ENCODE results near the gene DKC1. TPM values are rescaled to one million over a fixed set of nuclear protein-coding genes. Genes with fewer than 3 reads are reported as not detected.
A peak's percentile ranks its signal among the peaks of the same experiment; 100 is the strongest.

Gene DKC1
- total RNA-seq, 1 experiment from 2014 or later: 153 TPM

- DNase-seq (ENCODE audit: extremely low read depth, low read depth): no peak
These were observed 23.1 kb downstream of the DKC1 start for GRCh38 chrX:154785716-154786115.

- no peak for DNase-seq (ENCODE audit: extremely low read depth, low read depth)
These were observed 28.8 kb downstream of the DKC1 start for GRCh38 chrX:154791467-154791866.

- DNase-seq (ENCODE audit: extremely low read depth, low read depth): no peak
These were observed 29.3 kb downstream of the DKC1 start for GRCh38 chrX:154791939-154792338.

GRCh38 chrX:154793084-154793795, 30.6 kb downstream of the DKC1 start:
- DNase-seq (ENCODE audit: extremely low read depth, low read depth): no peak

- no peak for DNase-seq (ENCODE audit: extremely low read depth, low read depth)
These were observed 32.4 kb downstream of the DKC1 start for GRCh38 chrX:154795016-154795415.

- no peak for DNase-seq (ENCODE audit: extremely low read depth, low read depth)
These were observed 34.3 kb downstream of the DKC1 start for GRCh38 chrX:154797006-154797405.

- DNase-seq (ENCODE audit: extremely low read depth, low read depth): no peak
These were observed 37.1 kb downstream of the DKC1 start for GRCh38 chrX:154799556-154800348.

- DNase-seq (ENCODE audit: extremely low read depth, low read depth): no peak
These were observed 38.0 kb downstream of the DKC1 start for GRCh38 chrX:154800478-154801210.

- no peak for DNase-seq (ENCODE audit: extremely low read depth, low read depth)
These were observed 40.3 kb downstream of the DKC1 start for GRCh38 chrX:154802947-154803346.

- no peak for DNase-seq (ENCODE audit: extremely low read depth, low read depth)
These were observed 41.7 kb downstream of the DKC1 start for GRCh38 chrX:154804261-154804956.

GRCh38 chrX:154804957-154805695, 42.5 kb downstream of the DKC1 start, which contains the start of gene MPP1:
TSS of gene MPP1 (minus strand) at chrX:154805485. CDS start at chrX:154805373, 112 bp downstream.
- DNase-seq (ENCODE audit: extremely low read depth, low read depth): peak; percentile 65

GRCh38 chrX:154805696-154806091, 43.0 kb downstream of the DKC1 start:
- DNase-seq (ENCODE audit: extremely low read depth, low read depth): no peak

GRCh38 chrX:154806837-154807501, 44.3 kb downstream of the DKC1 start:
- DNase-seq (ENCODE audit: extremely low read depth, low read depth): no peak

- DNase-seq (ENCODE audit: extremely low read depth, low read depth): no peak
These were observed 47.4 kb downstream of the DKC1 start for GRCh38 chrX:154809939-154810665.

GRCh38 chrX:154812341-154813101, 49.9 kb downstream of the DKC1 start:
- no peak for DNase-seq (ENCODE audit: extremely low read depth, low read depth)

GRCh38 chrX:154813801-154814200, 51.1 kb downstream of the DKC1 start:
- no peak for DNase-seq (ENCODE audit: extremely low read depth, low read depth)

- DNase-seq (ENCODE audit: extremely low read depth, low read depth): no peak
These were observed 52.7 kb downstream of the DKC1 start for GRCh38 chrX:154815274-154815818.
